T-cell (primary cell): Measurements from ENCODE around the gene TRNAU1AP. TPM values are rescaled to one million over a fixed set of nuclear protein-coding genes. Genes with fewer than 3 reads are reported as not detected.
"Not testable (repeated sequence)": the region's sequence is repeated elsewhere in the genome, so short reads cannot be mapped to it uniquely, and the experiment has no call there.

Source experiments
- ATAC-seq, 4 experiments: fragments of 200-7000 bp in 3 of 4; fragments of 150-1000 bp in 1 of 4; cut with Tn5 transposase; replicated peaks in 1 of 4; 1 replicate in 3 of 4; 2 replicates in 1 of 4; pipeline ENCODE4 v1.10.0; 2021; ENCODE audit warnings: moderate library complexity in 3 of 4, mild to moderate bottlenecking in 2 of 4, moderate number of reproducible peaks in 1 of 4
- CTCF ChIA-PET, 2 donors: fragments of 300-600 bp; sonication (Branson Sonifier 250); formaldehyde crosslinking; loops; one replicate each; lab custom pipeline; 2022; ENCODE audit warnings: antibody characterized with exemption in 2 of 2; lab: Charles Lee
- POLR2A ChIA-PET, 2 donors: fragments of 300-600 bp; sonication (Branson Sonifier 250); formaldehyde crosslinking; loops; one replicate each; lab custom pipeline; 2022; ENCODE audit warnings: antibody characterized with exemption in 2 of 2; lab: Charles Lee
- DNase-seq, 35 experiments: peaks; one replicate each; pipeline versions ENCODE4 v3.0.0 to v3.0.0-alpha.2; 2013 to 2023
- H3K27ac ChIP-seq: one replicate; pipeline ENCODE4 v1.5.1; 2013; ENCODE audit warnings: low read length
- H3K27me3 ChIP-seq, 2 experiments: replicated peaks in 1 of 2; 1 replicate in 1 of 2; 2 replicates in 1 of 2; pipeline versions ENCODE4 v1.6.1 to v1.7.0; 2013; ENCODE audit warnings: low read length in 1 of 2, mixed read lengths in 1 of 2; ENCODE audit not compliant: control insufficient read depth in 2 of 2, insufficient read depth in 2 of 2; ENCODE audit errors: extremely low read depth in 1 of 2
- H3K36me3 ChIP-seq, 2 donors: 1 replicate in 1 of 2; 2 replicates in 1 of 2; pipeline versions ENCODE4 v1.6.1 to v1.7.0; 2013; ENCODE audit warnings: low read length in 1 of 2; ENCODE audit not compliant: control insufficient read depth in 2 of 2, insufficient read depth in 1 of 2; ENCODE audit errors: extremely low read depth in 1 of 2
- H3K4me1 ChIP-seq, 2 experiments: 1 replicate in 1 of 2; 2 replicates in 1 of 2; pipeline versions ENCODE4 v1.6.1 to v1.7.0; 2013; ENCODE audit warnings: low read length in 2 of 2, mixed read lengths in 1 of 2; ENCODE audit not compliant: insufficient read depth in 2 of 2, control insufficient read depth in 1 of 2; ENCODE audit errors: extremely low read depth in 1 of 2
- H3K4me3 ChIP-seq, 2 donors: 1 replicate in 1 of 2; 2 replicates in 1 of 2; pipeline versions ENCODE4 v1.5.1 to v1.7.0; 2013; ENCODE audit warnings: mild to moderate bottlenecking in 2 of 2, low read length in 1 of 2, moderate library complexity in 1 of 2; ENCODE audit not compliant: control insufficient read depth in 1 of 2; ENCODE audit errors: extremely low read depth in 1 of 2
- H3K9me3 ChIP-seq: 2 replicates; pipeline ENCODE4 v1.7.0; 2013
- H3K27ac Mint-ChIP-seq, 2 donors: one replicate each; pipeline ENCODE4 v1.8.0; 2020 to 2021; ENCODE audit warnings: mild to moderate bottlenecking in 2 of 2, mixed read lengths in 2 of 2
- H3K27me3 Mint-ChIP-seq, 2 donors: one replicate each; pipeline ENCODE4 v1.8.0; 2021 to 2022; ENCODE audit warnings: mixed read lengths in 2 of 2
- H3K36me3 Mint-ChIP-seq: one replicate; pipeline ENCODE4 v1.8.0; 2021; ENCODE audit warnings: mixed read lengths
- H3K4me1 Mint-ChIP-seq, 3 donors: one replicate each; pipeline ENCODE4 v1.8.0; 2020 to 2022; ENCODE audit warnings: mixed read lengths in 3 of 3, mild to moderate bottlenecking in 1 of 3
- H3K4me3 Mint-ChIP-seq, 3 donors: one replicate each; pipeline ENCODE4 v1.8.0; 2020 to 2022; ENCODE audit warnings: mild to moderate bottlenecking in 3 of 3, mixed read lengths in 3 of 3, moderate library complexity in 3 of 3
- H3K9me3 Mint-ChIP-seq, 3 donors: one replicate each; pipeline ENCODE4 v1.8.0; 2020 to 2022; ENCODE audit warnings: mixed read lengths in 3 of 3
- WGBS: methylation state at CpG from one replicate; pipeline ENCODE4 v1.1.5; 2013; ENCODE audit warnings: missing lambda C conversion rate; ENCODE audit not compliant: insufficient coverage; 5-methylcytosine and 5-hydroxymethylcytosine counted together
- total RNA-seq, 35 experiments: library from RNA in 6 of 35; stranded (reverse) in 6 of 35; fragments of 120-200 nt in 1 of 35; gene quantifications; one replicate each; pipeline versions ENCODE4 v1.2.1 to v1.2.4 and lab custom pipeline; 2013 to 2026

TRNAU1AP gene
- total RNA-seq, 5 donors from 2014 or later (not counting 1 experiment from before 2014, with no cell fraction given): 28.6 to 47.6 (median 41.3) TPM

- H3K36me3 Mint-ChIP-seq: peaks cover 40% of the 10 kb centered on the region
- DNase-seq (no peak), ATAC-seq (no peak)
- no peaks in the 10 kb centered on the region for H3K27me3 ChIP-seq
- peak overlapping the region; percentile 49 to 100 (median 72) for H3K4me3 Mint-ChIP-seq
- peak overlapping the region; percentile 86 to 87 for H3K27ac Mint-ChIP-seq
- H3K27ac ChIP-seq: peak overlapping the region; percentile 39
- WGBS: 57% methylated on average over 3 of the region's 7 CpGs
- H3K36me3 ChIP-seq: peaks cover 4 to 61% of the 10 kb centered on the region in 2 donors
- peaks cover 51 to 60% (median 57%) of the 10 kb centered on the region in 3 donors for H3K4me1 Mint-ChIP-seq
- H3K9me3 ChIP-seq: no peaks in the 10 kb centered on the region
- H3K9me3 Mint-ChIP-seq: no peaks in the 10 kb centered on the region
- H3K4me3 ChIP-seq: peak overlapping the region in 1 of 2 donors; percentile 29
- peaks cover 37 to 63% of the 10 kb centered on the region in 2 experiments for H3K4me1 ChIP-seq
- H3K27me3 Mint-ChIP-seq: no peaks in the 10 kb centered on the region
- CTCF ChIA-PET: interaction anchor here (0.6 kb wide), 2 partner anchors 134 to 523 kb away, joined by 3 to 9 read pairs; no protein-coding TSS in a partner anchor
- POLR2A ChIA-PET: interaction anchor here (0.6 to 0.7 kb wide), 4 partner anchors 67 to 247 kb away, joined by 4 to 11 read pairs (median 8); no protein-coding TSS in a partner anchor
These were observed 40.8 kb upstream of the TRNAU1AP start for GRCh38 chr1:28512058-28512611.

- 93% methylated on average over 3 of the region's 13 CpGs for WGBS
- Mint-ChIP-seq H3K27ac (peak overlapping the region; percentile 43 to 58), H3K36me3 (peaks cover 25% of the 10 kb centered on the region), H3K4me1 (peaks cover 48 to 57% (median 48%) of the 10 kb centered on the region in 3 donors)
- DNase-seq, H3K4me3 ChIP-seq, CTCF ChIA-PET, H3K9me3 Mint-ChIP-seq, ATAC-seq, POLR2A ChIA-PET, H3K4me3 Mint-ChIP-seq, H3K27ac ChIP-seq, H3K27me3 ChIP-seq, H3K27me3 Mint-ChIP-seq, H3K9me3 ChIP-seq: not testable (repeated sequence)
- peaks cover 4 to 45% of the 10 kb centered on the region in 2 donors for H3K36me3 ChIP-seq
- peaks cover 21 to 56% of the 10 kb centered on the region in 2 experiments for H3K4me1 ChIP-seq
These were observed 38.4 kb upstream of the TRNAU1AP start for GRCh38 chr1:28514445-28514933.

GRCh38 chr1:28516518-28516956, 36.3 kb upstream of the TRNAU1AP start:
- peaks cover 9% of the 10 kb centered on the region for H3K36me3 Mint-ChIP-seq
- Histone ChIP-seq H3K4me1 (peaks cover 5 to 36% of the 10 kb centered on the region in 2 experiments), H3K27ac (no peak overlapping the region), H3K4me3 (no peak overlapping the region), H3K27me3 (no peaks in the 10 kb centered on the region), H3K36me3 (peaks cover 0 to 28% of the 10 kb centered on the region in 2 donors), H3K9me3 (no peaks in the 10 kb centered on the region)
- H3K27ac Mint-ChIP-seq: peak overlapping the region; percentile 9 to 50
- ATAC-seq (no peak), DNase-seq (no peak)
- ChIA-PET POLR2A (interaction anchor here (0.6 to 1.6 kb wide), 5 partner anchors 9 to 651 kb away, joined by 3 to 7 read pairs (median 4); no protein-coding TSS in a partner anchor), CTCF (interaction anchor here (0.6 to 1.0 kb wide), 9 partner anchors 9 to 685 kb away, joined by 3 to 7 read pairs (median 5); partner anchors contain the start of genes RCC1 (in 1 of the 2) and TRNAU1AP (in 1 of the 2))
- H3K4me1 Mint-ChIP-seq: peaks cover 32 to 42% (median 32%) of the 10 kb centered on the region in 3 donors
- no peaks in the 10 kb centered on the region for H3K27me3 Mint-ChIP-seq
- H3K9me3 Mint-ChIP-seq: no peaks in the 10 kb centered on the region
- peak overlapping the region in 1 of 3 donors; percentile 74 for H3K4me3 Mint-ChIP-seq
- no CpG with 5 or more reads among the region's 1 CpG for WGBS

GRCh38 chr1:28517649-28517999, 35.3 kb upstream of the TRNAU1AP start:
- peak in 2 of 4 experiments; percentile 1 to 2 for ATAC-seq
- Mint-ChIP-seq H3K9me3 (no peaks in the 10 kb centered on the region), H3K27ac (peak overlapping the region; percentile 76 to 78), H3K4me1 (peaks cover 26 to 38% (median 26%) of the 10 kb centered on the region in 3 donors), H3K27me3 (no peaks in the 10 kb centered on the region), H3K36me3 (peaks cover 7% of the 10 kb centered on the region), H3K4me3 (peak overlapping the region; percentile 74 to 88 (median 80))
- WGBS: 30% methylated on average over 2 of the region's 7 CpGs
- Histone ChIP-seq H3K27ac (peak overlapping the region; percentile 35), H3K27me3 (no peaks in the 10 kb centered on the region), H3K4me3 (peak overlapping the region in 1 of 2 donors; percentile 52), H3K4me1 (peaks cover 2 to 28% of the 10 kb centered on the region in 2 experiments), H3K36me3 (peaks cover 0 to 18% of the 10 kb centered on the region in 2 donors), H3K9me3 (no peaks in the 10 kb centered on the region)
- ChIA-PET POLR2A (interaction anchor here in 1 of 2 donors (0.5 to 1.1 kb wide), 2 partner anchors 65 to 228 kb away, joined by 3 read pairs; no protein-coding TSS in a partner anchor), CTCF (interaction anchor here in 1 of 2 donors (1.0 to 1.2 kb wide), 2 partner anchors 10 to 62 kb away, joined by 3 to 6 read pairs; no protein-coding TSS in a partner anchor)
- DNase-seq: no peak

GRCh38 chr1:28518000-28518744, 34.7 kb upstream of the TRNAU1AP start:
- no peaks in the 10 kb centered on the region for H3K9me3 ChIP-seq
- ChIA-PET POLR2A (interaction anchor here in 1 of 2 donors (0.5 kb wide), 1 partner anchor 125 kb away, joined by 10 read pairs; no protein-coding TSS in a partner anchor), CTCF (interaction anchor here in 1 of 2 donors (0.7 to 1.2 kb wide), 2 partner anchors 13 to 61 kb away, joined by 3 to 6 read pairs; partner anchors contain the start of gene RCC1)
- H3K4me3 ChIP-seq: peak overlapping the region; percentile 52 to 54
- DNase-seq (peak; percentile 67 to 90 (median 80)), ATAC-seq (peak; percentile 82 to 92 (median 88))
- no peaks in the 10 kb centered on the region for H3K27me3 ChIP-seq
- Mint-ChIP-seq H3K4me3 (peak overlapping the region; percentile 74 to 88 (median 85)), H3K27ac (peak overlapping the region; percentile 76 to 82), H3K9me3 (no peaks in the 10 kb centered on the region), H3K4me1 (peaks cover 23 to 35% (median 23%) of the 10 kb centered on the region in 3 donors), H3K27me3 (no peaks in the 10 kb centered on the region), H3K36me3 (peaks cover 5% of the 10 kb centered on the region)
- peaks cover 2 to 23% of the 10 kb centered on the region in 2 experiments for H3K4me1 ChIP-seq
- H3K27ac ChIP-seq: peak overlapping the region; percentile 35
- under 1% methylated on average over 90 of the region's 92 CpGs for WGBS
- peaks cover 0 to 14% of the 10 kb centered on the region in 2 donors for H3K36me3 ChIP-seq
